H1 (cell line): Measurements from ENCODE around the gene GPR143. TPM values are rescaled to one million over a fixed set of nuclear protein-coding genes. Genes with fewer than 3 reads are reported as not detected.

ENCODE experiments used
- CTCF ChIA-PET: fragments of 300-600 bp; sonication (Branson Sonifier 250); formaldehyde crosslinking; loops from one replicate; lab custom pipeline; 2021; ENCODE audit not compliant: partially characterized antibody; lab: Charles Lee
- POLR2A ChIA-PET: fragments of 300-600 bp; sonication (Branson Sonifier 250); formaldehyde crosslinking; loops from one replicate; lab custom pipeline; 2021; ENCODE audit warnings: inconsistent platforms; ENCODE audit not compliant: partially characterized antibody; lab: Charles Lee
- DNase-seq, 2 experiments: peaks; one replicate each; pipeline versions ENCODE4 v3.0.0 to v3.0.0-alpha.2; 2010 to 2022; ENCODE audit warnings: low spot score in 2 of 2, low read depth in 1 of 2, mixed read lengths in 1 of 2
- FAIRE-seq: peaks from 2 replicates; lab custom pipeline; 2011; peaks lifted over from hg19 to GRCh38; lab: Jason Lieb, UNC
- H2AFZ ChIP-seq: 2 replicates; pipeline ENCODE4 v1.8.1; 2012; ENCODE audit warnings: low read length, inconsistent platforms
- H2AK5ac ChIP-seq: 2 replicates; pipeline ENCODE4 v1.6.1; 2013; ENCODE audit warnings: low read depth, low read length
- H2BK120ac ChIP-seq: replicated peaks from 2 replicates; pipeline ENCODE3; 2013; ENCODE audit warnings: low read depth, low read length, inconsistent platforms
- H2BK12ac ChIP-seq: 2 replicates; pipeline ENCODE4 v1.6.1; 2013; ENCODE audit warnings: low read depth, low read length
- H2BK15ac ChIP-seq: 2 replicates; pipeline ENCODE4 v1.6.1; 2013; ENCODE audit warnings: low read length
- H2BK20ac ChIP-seq: 2 replicates; pipeline ENCODE4 v1.6.1; 2013; ENCODE audit warnings: low read length
- H2BK5ac ChIP-seq: 2 replicates; pipeline ENCODE4 v1.6.1; 2013; ENCODE audit warnings: low read depth, low read length
- H3K14ac ChIP-seq: 2 replicates; pipeline ENCODE4 v1.6.1; 2013; ENCODE audit warnings: inconsistent platforms; ENCODE audit not compliant: insufficient read length
- H3K18ac ChIP-seq: 2 replicates; pipeline ENCODE4 v1.6.1; 2013; ENCODE audit warnings: low read length; ENCODE audit errors: extremely low read depth
- H3K23ac ChIP-seq: 2 replicates; pipeline ENCODE4 v1.6.1; 2013; ENCODE audit warnings: inconsistent platforms; ENCODE audit not compliant: insufficient read length
- H3K23me2 ChIP-seq: 2 replicates; pipeline ENCODE4 v1.6.1; 2013; ENCODE audit warnings: low read depth, low read length
- H3K27ac ChIP-seq: 2 replicates; pipeline ENCODE4 v1.6.1; 2011; ENCODE audit warnings: low read depth, low read length, inconsistent platforms
- H3K27me3 ChIP-seq, 4 experiments: replicated peaks in 1 of 4; 1 replicate in 1 of 4; 2 replicates in 3 of 4; pipeline versions ENCODE4 v1.6.1 to v1.8.1; 2011 to 2013; ENCODE audit warnings: low read length in 3 of 4, mild to moderate bottlenecking in 3 of 4, inconsistent platforms in 2 of 4, mixed read lengths in 2 of 4, moderate library complexity in 1 of 4; ENCODE audit not compliant: control insufficient read depth in 3 of 4, insufficient read depth in 3 of 4; ENCODE audit errors: extremely low read depth in 1 of 4
- H3K36me3 ChIP-seq, 4 experiments: 2 replicates each; pipeline versions ENCODE4 v1.6.1 to v1.8.1; 2011 to 2013; ENCODE audit warnings: mild to moderate bottlenecking in 4 of 4, low read length in 3 of 4, moderate library complexity in 2 of 4, control low read depth in 1 of 4, inconsistent platforms in 1 of 4; ENCODE audit not compliant: insufficient read depth in 4 of 4, control insufficient read depth in 2 of 4
- H3K4ac ChIP-seq: replicated peaks from 2 replicates; pipeline ENCODE3; 2013; ENCODE audit warnings: low read length, low read depth, mixed read lengths, inconsistent platforms; ENCODE audit not compliant: insufficient read length
- H3K4me1 ChIP-seq, 4 experiments: replicated peaks in 1 of 4; 1 replicate in 1 of 4; 2 replicates in 3 of 4; pipeline versions ENCODE4 v1.6.1 to v1.8.1; 2011 to 2013; ENCODE audit warnings: low read length in 3 of 4, inconsistent platforms in 2 of 4, mixed read lengths in 1 of 4; ENCODE audit not compliant: insufficient read depth in 4 of 4, control insufficient read depth in 3 of 4
- H3K4me2 ChIP-seq, 2 experiments: 2 replicates each; pipeline versions ENCODE4 v1.6.1 to v1.8.1; 2011 to 2013; ENCODE audit warnings: low read depth in 2 of 2, low read length in 2 of 2, control low read depth in 1 of 2, inconsistent platforms in 1 of 2, mild to moderate bottlenecking in 1 of 2; ENCODE audit not compliant: insufficient read depth in 1 of 2
- H3K4me3 ChIP-seq, 4 experiments: fragments of 200-600, 300-600 bp in 1 of 4; sonication (generic), shearing (Covaris generic), sonication (Bioruptor Twin) in 1 of 4; 2 replicates each; pipeline versions ENCODE4 v1.5.1 to v1.8.1; 2011 to 2016; ENCODE audit warnings: low read length in 4 of 4, low read depth in 3 of 4, control low read depth in 2 of 4, inconsistent platforms in 2 of 4, mild to moderate bottlenecking in 2 of 4, mixed read lengths in 1 of 4, moderate library complexity in 1 of 4; ENCODE audit not compliant: insufficient read depth in 2 of 4; ENCODE audit errors: extremely low read depth in 1 of 4
- H3K56ac ChIP-seq: replicated peaks from 2 replicates; pipeline ENCODE3; 2013; ENCODE audit warnings: low read depth, mild to moderate bottlenecking, mixed read lengths, low read length, inconsistent platforms; ENCODE audit not compliant: insufficient read length
- H3K79me1 ChIP-seq: 2 replicates; pipeline ENCODE4 v1.6.1; 2013; ENCODE audit warnings: low read depth, low read length, control low read depth
- H3K79me2 ChIP-seq, 2 experiments: 2 replicates each; pipeline versions ENCODE4 v1.6.1 to v1.8.1; 2012 to 2013; ENCODE audit warnings: low read length in 2 of 2, mild to moderate bottlenecking in 2 of 2, inconsistent platforms in 1 of 2; ENCODE audit not compliant: insufficient read depth in 2 of 2, control insufficient read depth in 1 of 2
- H3K9ac ChIP-seq, 4 experiments: replicated peaks in 1 of 4; 1 replicate in 1 of 4; 2 replicates in 3 of 4; pipeline versions ENCODE4 v1.6.1 to v1.8.1; 2011 to 2013; ENCODE audit warnings: low read depth in 3 of 4, low read length in 3 of 4, control low read depth in 2 of 4, mild to moderate bottlenecking in 2 of 4, moderate library complexity in 2 of 4, inconsistent platforms in 1 of 4; ENCODE audit errors: extremely low read depth in 1 of 4
- H3K9me3 ChIP-seq, 2 experiments: 2 replicates each; pipeline versions ENCODE4 v1.6.1 to v1.8.1; 2012 to 2013; ENCODE audit warnings: mild to moderate bottlenecking in 2 of 2, moderate library complexity in 2 of 2, control low read depth in 1 of 2, inconsistent platforms in 1 of 2, low read depth in 1 of 2, low read length in 1 of 2, mixed read lengths in 1 of 2; ENCODE audit not compliant: insufficient read depth in 2 of 2
- H4K20me1 ChIP-seq, 2 experiments: replicated peaks in 1 of 2; 2 replicates each; pipeline versions ENCODE3 to v1.8.1; 2011 to 2013; ENCODE audit warnings: inconsistent platforms in 2 of 2, low read length in 2 of 2, mild to moderate bottlenecking in 1 of 2; ENCODE audit not compliant: insufficient read depth in 2 of 2, control insufficient read depth in 1 of 2
- H4K5ac ChIP-seq: 2 replicates; pipeline ENCODE4 v1.6.1; 2013; ENCODE audit warnings: low read length, low read depth, mixed read lengths, inconsistent platforms; ENCODE audit not compliant: insufficient read length
- H4K8ac ChIP-seq: 2 replicates; pipeline ENCODE4 v1.8.0; 2013; ENCODE audit warnings: mild to moderate bottlenecking, moderate library complexity, low read length, inconsistent platforms; ENCODE audit not compliant: insufficient read depth; ENCODE audit errors: extremely low read depth
- H4K91ac ChIP-seq: replicated peaks from 2 replicates; pipeline ENCODE3; 2013; ENCODE audit warnings: low read length, mixed read lengths, inconsistent platforms; ENCODE audit not compliant: insufficient read length
- ATF3 ChIP-seq: IDR thresholded peaks from 2 replicates; pipeline ENCODE4 v1.6.1; 2011; ENCODE audit warnings: low read depth, mild to moderate bottlenecking, low read length; ENCODE audit not compliant: insufficient read depth
- GABPA ChIP-seq: IDR thresholded peaks from 2 replicates; pipeline ENCODE4 v1.6.1; 2011; ENCODE audit warnings: mild to moderate bottlenecking, low read length, moderate library complexity, borderline replicate concordance; ENCODE audit not compliant: insufficient read depth
- GTF2F1 ChIP-seq: IDR thresholded peaks from 2 replicates; pipeline ENCODE4 v1.6.1; 2012; ENCODE audit warnings: low read depth, low read length, improper control_type of control experiment, borderline replicate concordance
- SRF ChIP-seq: IDR thresholded peaks from 2 replicates; pipeline ENCODE4 v1.6.1; 2011; ENCODE audit warnings: mild to moderate bottlenecking, low read depth, low read length, moderate library complexity
- ZNF274 ChIP-seq: IDR thresholded peaks from 2 replicates; pipeline ENCODE4 v1.7.0; 2012; ENCODE audit warnings: low read length, borderline replicate concordance; ENCODE audit errors: extremely low read depth
- WGBS, 2 experiments: shearing (Covaris generic) in 1 of 2; methylation state at CpG; one replicate each; pipeline versions ENCODE4 v1.1.6 to v1.1.7; 2013 to 2015; ENCODE audit warnings: low lambda C conversion rate in 2 of 2, mixed read lengths in 2 of 2, inconsistent platforms in 1 of 2, low coverage in 1 of 2, missing lambda C conversion rate in 1 of 2; ENCODE audit not compliant: insufficient replicate concordance in 2 of 2, insufficient coverage in 1 of 2, insufficient read length in 1 of 2; ENCODE audit errors: extremely low coverage in 1 of 2, missing lambda C conversion rate in 1 of 2; 5-methylcytosine and 5-hydroxymethylcytosine counted together
- polyA plus RNA-seq, 7 experiments: library from polyadenylated mRNA; depleted of rRNA in 3 of 7; stranded (reverse) in 5 of 7; unstranded in 2 of 7; fragments of >200 nt in 5 of 7; fragments of 200-250 nt in 2 of 7; gene quantifications; 1 replicate in 5 of 7; 2 replicates in 1 of 7; 4 replicates in 1 of 7; pipeline versions ENCODE4 v1.2.1 to v1.2.3, GENCODE V29; 2011 to 2013; ENCODE audit warnings: missing spikeins in 2 of 7, mixed read lengths in 2 of 7
- total RNA-seq: library from RNA; stranded (reverse); fragmentation: NEBNext Ultra II Directional; extraction: Animal tissue kit (Norgen Biotek cat#: 25700); gene quantifications from 2 replicates; pipeline ENCODE4 v1.2.1, GENCODE V29; 2021

The GPR143 gene
- total and polyA plus RNA-seq, 2 of the 8 experiments (the other 6 are each of a cell fraction or from before 2014, with no cell fraction given), result 18.5 to 30.7 TPM

DNA sequence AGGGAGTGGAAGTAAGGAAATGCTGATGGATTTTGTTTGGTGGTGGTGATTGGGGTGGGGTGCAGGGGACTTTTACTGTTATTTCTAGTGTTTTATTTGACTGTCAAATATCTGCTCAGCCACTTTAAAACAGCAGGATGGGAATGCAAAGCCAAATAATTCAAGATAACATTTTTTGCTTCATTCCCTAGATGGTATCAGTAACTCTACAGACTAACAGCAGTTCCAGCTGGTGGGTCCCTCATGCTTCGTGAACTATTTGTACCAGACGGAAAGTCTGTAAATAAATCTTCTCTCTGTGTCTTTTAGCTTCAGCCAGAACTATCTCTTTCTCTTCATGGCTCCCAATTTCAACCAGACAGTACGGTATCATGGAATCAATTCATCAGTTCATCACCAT is 27.5 kb downstream of the GPR143 start:
- H3K9ac ChIP-seq, result no peak overlapping the region
- POLR2A ChIA-PET, result no interaction called here
- no peaks in the 10 kb centered on the region for H4K20me1 ChIP-seq
- no peak overlapping the region for H4K5ac ChIP-seq
- H2AK5ac ChIP-seq, result no peak overlapping the region
- H4K8ac ChIP-seq, result no peak overlapping the region
- H4K91ac ChIP-seq, result no peak overlapping the region
- H3K23ac ChIP-seq, result no peak overlapping the region
- H2BK5ac ChIP-seq, result no peak overlapping the region
- no peak overlapping the region for H3K4me3 ChIP-seq
- no peak for DNase-seq
- no peak for FAIRE-seq
- CTCF ChIA-PET, result interaction anchor here (0.6 to 1.5 kb wide), 3 partner anchors 9 to 57 kb away, joined by 3 to 5 read pairs (median 3); no protein-coding TSS in a partner anchor
- 96% methylated on average over 3 of the region's 3 CpGs; no CpG with 5 or more reads in 1 of the 2 experiments for WGBS, 2 experiments
- H3K9me3 ChIP-seq, result no peaks in the 10 kb centered on the region; a peak in 1 of 4 replicates
- H3K27me3 ChIP-seq, result no peaks in the 10 kb centered on the region
- no peak overlapping the region for H2BK12ac ChIP-seq
- H3K56ac ChIP-seq, result no peak overlapping the region
- no peak overlapping the region for H2BK15ac ChIP-seq
- no peaks in the 10 kb centered on the region for H3K23me2 ChIP-seq
- H2AFZ ChIP-seq, result no peak overlapping the region
- TF ChIP-seq GABPA, result no peak
- TF ChIP-seq ZNF274, result no peak
- no peak for TF ChIP-seq SRF
- TF ChIP-seq ATF3, result no peak
- TF ChIP-seq GTF2F1, result no peak
- no peaks in the 10 kb centered on the region for H3K79me2 ChIP-seq
- no peaks in the 10 kb centered on the region for H3K4me1 ChIP-seq
- no peak overlapping the region for H2BK120ac ChIP-seq
- no peak overlapping the region for H2BK20ac ChIP-seq
- no peak overlapping the region for H3K18ac ChIP-seq
- no peak overlapping the region for H3K27ac ChIP-seq
- no peak overlapping the region for H3K4ac ChIP-seq
- no peak overlapping the region for H3K4me2 ChIP-seq
- peaks cover 0 to 13% (median 0%) of the 10 kb centered on the region in 4 experiments; a peak in 2 of 8 replicates for H3K36me3 ChIP-seq
- no peak overlapping the region for H3K14ac ChIP-seq
- no peaks in the 10 kb centered on the region for H3K79me1 ChIP-seq
